Calu3 (cell line): ENCODE measurements around the gene INTS6L. TPM values are rescaled to one million over a fixed set of nuclear protein-coding genes. Genes with fewer than 3 reads are reported as not detected.

Experiments
- BruUV-seq: library from RNA; stranded (reverse); fragments of 400-500 nt; replicated peaks from 2 replicates; lab custom pipeline; 2021; lab: Mats Ljungman, UMichigan
- CTCF ChIA-PET: fragments of 300-600 bp; sonication (Branson Sonifier 250); formaldehyde crosslinking; loops from one replicate; lab custom pipeline; 2022; ENCODE audit warnings: antibody characterized with exemption; lab: Charles Lee
- DNase-seq: peaks from one replicate; pipeline ENCODE4 v3.0.0; 2022
- H3K27ac Mint-ChIP-seq: one replicate; pipeline ENCODE4 v1.8.0; 2022; ENCODE audit warnings: mixed read lengths; ENCODE audit not compliant: unreplicated experiment
- H3K27me3 Mint-ChIP-seq: one replicate; pipeline ENCODE4 v1.8.0; 2022; ENCODE audit warnings: mixed read lengths; ENCODE audit not compliant: unreplicated experiment
- H3K36me3 Mint-ChIP-seq: one replicate; pipeline ENCODE4 v1.8.0; 2022; ENCODE audit warnings: mild to moderate bottlenecking, moderate library complexity, mixed read lengths; ENCODE audit not compliant: insufficient read depth, unreplicated experiment
- H3K4me1 Mint-ChIP-seq: one replicate; pipeline ENCODE4 v1.8.0; 2022; ENCODE audit warnings: mild to moderate bottlenecking, low read depth, mixed read lengths; ENCODE audit not compliant: unreplicated experiment
- H3K4me3 Mint-ChIP-seq: one replicate; pipeline ENCODE4 v1.8.0; 2022; ENCODE audit warnings: mild to moderate bottlenecking, low read depth, moderate library complexity, mixed read lengths; ENCODE audit not compliant: unreplicated experiment
- H3K9me3 Mint-ChIP-seq: one replicate; pipeline ENCODE4 v1.8.0; 2022; ENCODE audit warnings: low read depth, mixed read lengths; ENCODE audit not compliant: unreplicated experiment
- intact Hi-C: fragments of 100-400 bp; cut with micrococcal nuclease; formaldehyde crosslinking; loops from one replicate; pipeline ENCODE4 v1.10.0; 2022; ENCODE audit not compliant: unreplicated experiment
- total RNA-seq: library from RNA; stranded (reverse); gene quantifications from 2 replicates; pipeline ENCODE4 v1.2.3, GENCODE V29; 2022
- TF ChIP-seq, protein P1 (sequence below): fragments of 200-600 bp; IDR thresholded peaks from one replicate; pipeline ENCODE4 v1.8.0; 2022; ENCODE audit warnings: antibody characterized with exemption; ENCODE audit not compliant: unreplicated experiment

Gene INTS6L
- total RNA-seq, 1 experiment from 2014 or later, result 7.2 TPM

DNA sequence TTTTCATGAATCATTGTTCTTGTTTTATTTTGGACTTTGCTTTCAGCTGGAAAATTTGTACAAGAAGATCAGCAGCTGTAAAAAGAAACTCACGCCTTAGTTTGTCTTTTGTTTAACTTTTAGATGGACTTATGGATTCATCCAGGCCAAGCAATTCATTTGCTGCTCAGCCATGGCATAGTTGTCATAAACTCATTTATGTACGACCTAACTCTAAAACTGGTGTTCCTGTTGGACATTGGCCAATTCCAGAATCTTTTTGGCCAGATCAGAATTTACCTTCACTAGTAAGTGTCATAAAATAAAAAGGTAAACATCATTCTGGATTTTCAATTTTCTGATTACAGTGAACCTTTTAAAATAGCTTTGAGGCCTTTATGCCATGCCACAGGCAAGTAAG is 29.1 kb downstream of the INTS6L start:
- Mint-ChIP-seq H3K27me3 (no peaks in the 10 kb centered on the region), H3K9me3 (no peaks in the 10 kb centered on the region), H3K4me1 (peaks cover 4% of the 10 kb centered on the region), H3K27ac (no peak overlapping the region), H3K36me3 (no peaks in the 10 kb centered on the region), H3K4me3 (no peak overlapping the region)
- BruUV-seq, result no TSS peak
- intact Hi-C loops, result no loop called here
- CTCF ChIA-PET, result no interaction called here
- no peak for DNase-seq
- TF ChIP-seq, protein P1, sequence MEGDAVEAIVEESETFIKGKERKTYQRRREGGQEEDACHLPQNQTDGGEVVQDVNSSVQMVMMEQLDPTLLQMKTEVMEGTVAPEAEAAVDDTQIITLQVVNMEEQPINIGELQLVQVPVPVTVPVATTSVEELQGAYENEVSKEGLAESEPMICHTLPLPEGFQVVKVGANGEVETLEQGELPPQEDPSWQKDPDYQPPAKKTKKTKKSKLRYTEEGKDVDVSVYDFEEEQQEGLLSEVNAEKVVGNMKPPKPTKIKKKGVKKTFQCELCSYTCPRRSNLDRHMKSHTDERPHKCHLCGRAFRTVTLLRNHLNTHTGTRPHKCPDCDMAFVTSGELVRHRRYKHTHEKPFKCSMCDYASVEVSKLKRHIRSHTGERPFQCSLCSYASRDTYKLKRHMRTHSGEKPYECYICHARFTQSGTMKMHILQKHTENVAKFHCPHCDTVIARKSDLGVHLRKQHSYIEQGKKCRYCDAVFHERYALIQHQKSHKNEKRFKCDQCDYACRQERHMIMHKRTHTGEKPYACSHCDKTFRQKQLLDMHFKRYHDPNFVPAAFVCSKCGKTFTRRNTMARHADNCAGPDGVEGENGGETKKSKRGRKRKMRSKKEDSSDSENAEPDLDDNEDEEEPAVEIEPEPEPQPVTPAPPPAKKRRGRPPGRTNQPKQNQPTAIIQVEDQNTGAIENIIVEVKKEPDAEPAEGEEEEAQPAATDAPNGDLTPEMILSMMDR, result no peak

DNA sequence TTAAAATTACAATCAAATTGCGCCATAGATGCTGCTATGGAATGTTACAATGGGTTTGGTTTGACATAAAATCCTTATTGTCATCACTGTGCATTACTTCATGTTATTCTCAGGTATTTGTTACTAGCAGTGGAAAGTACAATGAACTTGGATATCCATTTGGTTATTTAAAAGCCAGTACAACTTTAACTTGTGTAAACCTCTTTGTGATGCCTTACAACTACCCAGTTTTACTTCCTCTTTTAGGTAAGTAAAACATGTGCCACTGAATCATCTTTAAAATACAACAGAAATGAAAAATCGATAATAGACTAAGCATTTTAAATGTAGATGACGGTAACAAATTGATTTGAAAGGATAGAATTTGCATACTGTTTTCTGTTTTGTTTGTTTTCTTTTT is 35.6 kb downstream of the INTS6L start:
- no peaks in the 10 kb centered on the region for H3K36me3 Mint-ChIP-seq
- DNase-seq, result no peak
- H3K27me3 Mint-ChIP-seq, result no peaks in the 10 kb centered on the region
- no TSS peak for BruUV-seq
- CTCF ChIA-PET, result no interaction called here
- no peaks in the 10 kb centered on the region for H3K9me3 Mint-ChIP-seq
- intact Hi-C loops, result no loop called here
- no peak overlapping the region for H3K4me3 Mint-ChIP-seq
- H3K27ac Mint-ChIP-seq, result no peak overlapping the region
- H3K4me1 Mint-ChIP-seq, result no peaks in the 10 kb centered on the region
- TF ChIP-seq, protein P1, result no peak

DNA sequence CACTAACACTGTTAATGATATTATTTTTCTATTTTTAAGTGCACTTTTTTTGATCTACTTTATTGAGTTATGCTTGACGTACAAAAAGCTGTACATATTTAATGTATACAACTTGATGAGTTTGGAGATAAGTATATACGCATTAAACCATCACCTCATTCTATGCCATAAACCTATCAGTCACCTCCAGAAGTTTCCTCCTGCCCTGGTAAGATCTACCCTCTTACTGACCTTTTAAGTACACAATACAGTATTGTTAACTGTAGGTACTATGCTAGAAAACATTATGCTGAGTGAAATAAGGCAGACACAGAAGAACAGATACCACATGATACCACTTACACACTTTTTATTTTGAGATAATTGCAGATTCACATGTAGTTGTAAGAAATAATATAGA is 36.9 kb downstream of the INTS6L start:
- Mint-ChIP-seq H3K36me3 (no peaks in the 10 kb centered on the region), H3K27me3 (no peaks in the 10 kb centered on the region), H3K9me3 (no peaks in the 10 kb centered on the region), H3K4me3 (no peak overlapping the region), H3K4me1 (no peaks in the 10 kb centered on the region), H3K27ac (no peak overlapping the region)
- DNase-seq, result no peak
- TF ChIP-seq, protein P1, result no peak
- CTCF ChIA-PET, result no interaction called here
- no TSS peak for BruUV-seq
- intact Hi-C loops, result no loop called here

DNA sequence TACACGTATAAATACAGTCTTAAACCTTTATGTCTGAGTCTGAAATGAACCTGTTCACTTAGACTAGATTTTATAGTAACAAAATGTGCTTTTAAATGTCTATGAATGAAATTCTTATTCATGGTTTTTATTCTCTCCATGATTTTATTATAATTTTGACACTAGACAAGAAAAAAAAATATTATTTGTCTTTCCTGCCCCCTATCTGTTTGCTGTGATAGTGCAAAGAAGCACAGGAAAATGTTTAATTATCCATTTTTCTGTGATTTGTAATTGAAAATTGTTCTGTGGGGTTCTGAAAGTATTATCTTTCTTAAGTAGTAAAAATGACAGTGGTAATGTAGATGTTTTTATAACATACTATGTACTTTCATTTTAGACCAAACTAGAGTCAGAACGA is 52.0 kb downstream of the INTS6L start:
- CTCF ChIA-PET, result no interaction called here
- H3K27me3 Mint-ChIP-seq, result no peaks in the 10 kb centered on the region
- no peaks in the 10 kb centered on the region for H3K36me3 Mint-ChIP-seq
- H3K9me3 Mint-ChIP-seq, result no peaks in the 10 kb centered on the region
- H3K4me1 Mint-ChIP-seq, result no peaks in the 10 kb centered on the region
- no peak overlapping the region for H3K4me3 Mint-ChIP-seq
- H3K27ac Mint-ChIP-seq, result no peak overlapping the region
- no peak for DNase-seq
- intact Hi-C loops, result loop anchor here (1.0 kb wide), 1 partner anchor 87 kb away; no protein-coding TSS in a partner anchor
- TF ChIP-seq, protein P1, result no peak
- no TSS peak for BruUV-seq
